Stomach (tissue), 4 donors: ENCODE data around the gene NTRK2.

Experiments used
- POLR2A ChIP-seq, 4 donors: fragments of 450-650 bp; IDR thresholded peaks; one replicate each; pipeline ENCODE4 v1.6.1; 2016; ENCODE audit warnings: antibody characterized with exemption in 4 of 4, control low read depth in 2 of 4, mild to moderate bottlenecking in 1 of 4, moderate library complexity in 1 of 4
- POLR2AphosphoS5 ChIP-seq, 3 donors: sonication (generic); formaldehyde crosslinking; IDR thresholded peaks; one replicate each; pipeline ENCODE4 v1.6.1; 2016; ENCODE audit warnings: antibody characterized with exemption in 3 of 3

DNA sequence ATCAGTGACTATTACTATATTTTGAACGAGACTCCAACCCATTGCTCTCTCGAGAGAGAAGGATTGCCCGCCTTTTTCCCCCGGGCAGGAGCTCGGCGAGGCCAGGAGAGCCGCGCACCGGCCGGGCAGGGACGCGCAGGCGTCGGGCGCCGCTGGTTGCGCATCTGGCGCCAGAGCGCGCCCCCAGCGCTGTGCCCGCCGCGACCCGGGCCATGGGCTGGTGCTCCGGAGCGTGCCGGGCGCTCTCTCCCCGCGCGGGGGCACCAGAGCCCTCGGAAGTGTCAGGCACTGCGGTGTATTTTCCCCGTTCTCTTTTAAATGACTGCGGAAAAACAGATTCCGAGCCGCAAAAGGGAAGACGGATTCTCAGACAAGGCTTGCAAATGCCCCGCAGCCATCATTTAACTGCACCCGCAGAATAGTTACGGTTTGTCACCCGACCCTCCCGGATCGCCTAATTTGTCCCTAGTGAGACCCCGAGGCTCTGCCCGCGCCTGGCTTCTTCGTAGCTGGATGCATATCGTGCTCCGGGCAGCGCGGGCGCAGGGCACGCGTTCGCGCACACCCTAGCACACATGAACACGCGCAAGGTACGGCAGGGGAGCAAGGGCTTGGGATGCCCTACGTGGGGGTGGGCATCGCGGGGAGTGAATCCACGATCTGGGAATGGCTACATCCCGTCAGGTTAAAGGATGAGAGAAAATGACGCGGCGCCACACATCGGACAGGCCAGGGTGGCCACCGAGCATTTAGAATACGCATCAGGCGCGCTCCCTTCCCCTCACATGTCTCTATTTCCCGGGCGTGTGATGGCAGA is 1.1 kb upstream of the NTRK2 start:
- TF ChIP-seq POLR2AphosphoS5 (IDR thresholded peaks at IDR 0.05): no peak
- TF ChIP-seq POLR2A (IDR thresholded peaks at IDR 0.05): no peak
